Parathyroid adenoma (tissue), 2 donors: ENCODE data around the gene UCN.

Source experiments
- H2AFZ ChIP-seq: fragments of 300-600 bp; sonication (generic); one replicate; pipeline ENCODE4 v1.7.0; 2017; ENCODE audit warnings: antibody characterized with exemption, mild to moderate bottlenecking
- H3K27ac ChIP-seq: fragments of 300-600 bp; sonication (generic); one replicate; pipeline ENCODE4 v1.7.0; 2017
- H3K27me3 ChIP-seq: fragments of 300-600 bp; sonication (generic); one replicate; pipeline ENCODE4 v1.7.0; 2017; ENCODE audit warnings: low read length; ENCODE audit not compliant: control insufficient read depth, insufficient read depth
- H3K36me3 ChIP-seq: fragments of 300-600 bp; sonication (generic); one replicate; pipeline ENCODE4 v1.7.0; 2017; ENCODE audit warnings: low read length; ENCODE audit not compliant: control insufficient read depth, insufficient read depth
- H3K4me1 ChIP-seq: fragments of 300-600 bp; sonication (generic); one replicate; pipeline ENCODE4 v1.7.0; 2017; ENCODE audit warnings: control low read depth
- H3K4me2 ChIP-seq: fragments of 300-600 bp; sonication (generic); one replicate; pipeline ENCODE4 v1.7.0; 2017; ENCODE audit warnings: low read length
- H3K4me3 ChIP-seq: fragments of 300-600 bp; sonication (generic); one replicate; pipeline ENCODE4 v1.7.0; 2017; ENCODE audit warnings: low read depth, low read length
- H3K79me2 ChIP-seq: fragments of 300-600 bp; sonication (generic); one replicate; pipeline ENCODE4 v1.7.0; 2017; ENCODE audit warnings: control low read depth
- H3K9ac ChIP-seq: fragments of 300-600 bp; sonication (generic); one replicate; pipeline ENCODE4 v1.7.0; 2017; ENCODE audit warnings: mild to moderate bottlenecking
- H3K9me3 ChIP-seq: fragments of 300-600 bp; sonication (generic); one replicate; pipeline ENCODE4 v1.7.0; 2017; ENCODE audit warnings: low read length; ENCODE audit not compliant: control insufficient read depth
- TF ChIP-seq, protein P1 (sequence below): fragments of 300-600 bp; sonication (generic); IDR thresholded peaks from one replicate; pipeline ENCODE4 v1.7.0; 2017; ENCODE audit warnings: antibody characterized with exemption, mild to moderate bottlenecking
- donor health status: primary hyperparathyroidism.

UCN gene

DNA sequence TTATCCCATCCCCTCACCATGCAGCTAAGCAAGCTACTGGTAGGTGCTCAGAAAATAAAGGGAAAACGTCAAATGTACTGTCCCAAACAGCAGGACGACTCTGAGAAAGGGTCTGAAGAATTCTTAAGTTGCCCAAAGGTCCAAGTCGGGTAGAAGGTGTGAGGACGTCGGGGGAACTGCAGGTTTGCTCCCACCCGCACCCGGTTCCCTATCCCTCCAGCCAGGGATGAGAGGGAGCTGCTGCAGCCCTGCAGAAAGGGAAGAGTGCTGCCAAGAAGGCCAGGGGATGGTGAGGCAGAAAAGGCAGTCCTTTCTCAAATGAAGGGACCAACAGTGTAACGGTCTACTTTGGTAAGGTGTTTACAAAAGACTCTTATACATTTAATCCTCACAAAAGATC is 6.9 kb upstream of the UCN start:
- no peak overlapping the region for H3K4me2 ChIP-seq
- no peak overlapping the region for H3K27ac ChIP-seq

GRCh38 chr2:27314709-27315108 is 6.5 kb upstream of the UCN start:
- no peaks in the 10 kb centered on the region for H3K27me3 ChIP-seq
- H3K9me3 ChIP-seq, result no peaks in the 10 kb centered on the region
- TF ChIP-seq, protein P1, sequence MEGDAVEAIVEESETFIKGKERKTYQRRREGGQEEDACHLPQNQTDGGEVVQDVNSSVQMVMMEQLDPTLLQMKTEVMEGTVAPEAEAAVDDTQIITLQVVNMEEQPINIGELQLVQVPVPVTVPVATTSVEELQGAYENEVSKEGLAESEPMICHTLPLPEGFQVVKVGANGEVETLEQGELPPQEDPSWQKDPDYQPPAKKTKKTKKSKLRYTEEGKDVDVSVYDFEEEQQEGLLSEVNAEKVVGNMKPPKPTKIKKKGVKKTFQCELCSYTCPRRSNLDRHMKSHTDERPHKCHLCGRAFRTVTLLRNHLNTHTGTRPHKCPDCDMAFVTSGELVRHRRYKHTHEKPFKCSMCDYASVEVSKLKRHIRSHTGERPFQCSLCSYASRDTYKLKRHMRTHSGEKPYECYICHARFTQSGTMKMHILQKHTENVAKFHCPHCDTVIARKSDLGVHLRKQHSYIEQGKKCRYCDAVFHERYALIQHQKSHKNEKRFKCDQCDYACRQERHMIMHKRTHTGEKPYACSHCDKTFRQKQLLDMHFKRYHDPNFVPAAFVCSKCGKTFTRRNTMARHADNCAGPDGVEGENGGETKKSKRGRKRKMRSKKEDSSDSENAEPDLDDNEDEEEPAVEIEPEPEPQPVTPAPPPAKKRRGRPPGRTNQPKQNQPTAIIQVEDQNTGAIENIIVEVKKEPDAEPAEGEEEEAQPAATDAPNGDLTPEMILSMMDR, result no peak
- no peaks in the 10 kb centered on the region for H3K36me3 ChIP-seq
- H3K27ac ChIP-seq, result no peak overlapping the region
- H3K4me3 ChIP-seq, result no peak overlapping the region
- no peak overlapping the region for H3K4me2 ChIP-seq
- H3K79me2 ChIP-seq, result peaks cover 3% of the 10 kb centered on the region
- no peaks in the 10 kb centered on the region for H3K4me1 ChIP-seq
- H2AFZ ChIP-seq, result no peak overlapping the region
- no peak overlapping the region for H3K9ac ChIP-seq

More for the DNA sequence above, 6.9 kb upstream of the UCN start:
- Histone ChIP-seq H3K4me3 (no peak overlapping the region), H3K36me3 (no peaks in the 10 kb centered on the region), H3K79me2 (peaks cover 3% of the 10 kb centered on the region), H3K4me1 (no peaks in the 10 kb centered on the region), H3K9me3 (no peaks in the 10 kb centered on the region), H3K27me3 (no peaks in the 10 kb centered on the region), H2AFZ (no peak overlapping the region), H3K9ac (no peak overlapping the region)
- TF ChIP-seq, protein P1, result no peak

DNA sequence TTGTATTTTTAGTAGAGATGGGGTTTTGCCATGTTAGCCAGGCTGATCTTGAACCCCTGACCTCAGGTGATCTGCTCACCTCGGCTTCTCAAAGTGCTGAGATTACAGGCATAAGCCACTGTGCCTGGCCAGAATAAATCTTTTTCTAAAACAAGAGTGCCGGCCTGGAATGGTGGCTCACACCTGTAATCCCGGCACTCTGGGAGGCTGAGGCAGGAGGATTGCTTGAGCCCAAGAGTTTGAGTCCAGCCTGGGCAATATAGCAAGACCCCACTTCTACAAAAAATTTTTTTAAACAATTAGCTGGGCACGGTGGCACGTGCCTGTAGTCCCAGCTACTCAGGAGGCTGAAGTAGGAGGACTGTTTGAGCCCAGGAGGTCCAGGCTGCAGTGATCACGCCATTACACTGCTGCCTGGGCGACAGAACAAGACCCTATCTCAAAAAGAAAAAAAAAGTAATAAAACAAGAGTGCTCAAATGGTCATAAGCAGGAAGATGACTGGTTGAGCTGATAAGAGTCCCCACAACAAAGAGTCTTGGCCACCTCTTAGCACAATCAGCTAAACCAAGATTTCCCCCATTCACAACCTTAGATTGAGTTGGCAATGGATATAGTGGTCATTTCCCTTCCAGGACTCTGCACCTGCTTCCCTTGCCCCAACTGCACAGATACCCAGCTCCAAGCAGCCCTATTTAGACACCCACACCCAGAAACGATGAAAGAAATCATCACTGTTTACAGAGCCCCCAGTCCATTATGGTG is 5.8 kb upstream of the UCN start:
- no peak overlapping the region for H3K27ac ChIP-seq
- H3K27me3 ChIP-seq, result no peaks in the 10 kb centered on the region
- no peak overlapping the region for H3K4me3 ChIP-seq
- no peak overlapping the region for H2AFZ ChIP-seq
- H3K9me3 ChIP-seq, result no peaks in the 10 kb centered on the region
- TF ChIP-seq, protein P1, result no peak
- H3K9ac ChIP-seq, result no peak overlapping the region
- peaks cover 3% of the 10 kb centered on the region for H3K79me2 ChIP-seq
- H3K4me1 ChIP-seq, result no peaks in the 10 kb centered on the region
- no peaks in the 10 kb centered on the region for H3K36me3 ChIP-seq
- H3K4me2 ChIP-seq, result no peak overlapping the region

DNA sequence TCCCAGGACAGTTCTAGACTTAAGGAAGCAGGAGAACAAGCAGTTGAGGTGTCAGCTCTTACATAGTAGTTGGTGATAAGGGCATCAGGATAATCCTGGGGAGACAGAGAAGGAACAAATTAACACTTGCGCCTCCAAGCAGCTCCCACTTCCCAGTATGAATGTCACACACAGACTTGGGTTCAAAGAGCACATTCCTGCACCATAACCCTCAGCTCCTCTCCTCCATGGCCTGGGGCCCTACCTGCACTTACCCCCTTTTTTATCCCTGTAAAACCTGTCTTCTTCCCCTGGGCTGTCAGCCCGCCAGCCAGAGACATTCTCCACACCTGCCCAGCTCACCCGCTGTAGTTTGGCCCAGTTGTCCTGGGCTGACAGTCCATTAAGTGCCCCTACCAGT is 3.9 kb upstream of the UCN start:
- TF ChIP-seq, protein P1, result no peak
- H3K36me3 ChIP-seq, result no peaks in the 10 kb centered on the region

GRCh38 chr2:27309651-27310050 is 1.4 kb upstream of the UCN start:
- Histone ChIP-seq H3K79me2 (no peaks in the 10 kb centered on the region), H3K4me2 (no peak overlapping the region), H3K4me1 (peaks cover 6% of the 10 kb centered on the region), H3K27me3 (peaks cover 10% of the 10 kb centered on the region), H2AFZ (no peak overlapping the region), H3K9me3 (no peaks in the 10 kb centered on the region), H3K36me3 (no peaks in the 10 kb centered on the region), H3K9ac (no peak overlapping the region), H3K4me3 (no peak overlapping the region), H3K27ac (no peak overlapping the region)
- TF ChIP-seq, protein P1, result no peak

More for the DNA sequence above, 3.9 kb upstream of the UCN start:
- no peak overlapping the region for H3K4me2 ChIP-seq
- peaks cover 3% of the 10 kb centered on the region for H3K79me2 ChIP-seq
- no peak overlapping the region for H3K27ac ChIP-seq
- no peak overlapping the region for H2AFZ ChIP-seq
- H3K9me3 ChIP-seq, result no peaks in the 10 kb centered on the region
- no peak overlapping the region for H3K9ac ChIP-seq
- H3K4me1 ChIP-seq, result peaks cover 3% of the 10 kb centered on the region
- H3K27me3 ChIP-seq, result peaks cover 5% of the 10 kb centered on the region
- H3K4me3 ChIP-seq, result no peak overlapping the region
